Peyer's patch (tissue), 4 donors: Measurements from ENCODE around the gene TPP2. TPM values are rescaled to one million over a fixed set of nuclear protein-coding genes. Genes with fewer than 3 reads are reported as not detected.

Experiments
- DNase-seq, 3 donors: peaks; one replicate each; pipeline ENCODE4 v3.0.0-alpha.2; 2017 to 2019
- H3K27ac ChIP-seq, 4 donors: fragments of 200-600 bp; sonication (generic); one replicate each; pipeline ENCODE4 v1.5.1; 2016 to 2019
- H3K27me3 ChIP-seq, 2 donors: fragments of 200-600 bp; sonication (generic); one replicate each; pipeline ENCODE4 v1.5.1; 2019
- H3K36me3 ChIP-seq, 3 donors: fragments of 200-600 bp; sonication (generic); one replicate each; pipeline ENCODE4 v1.5.1; 2016 to 2019
- H3K4me1 ChIP-seq, 4 donors: fragments of 200-600 bp; sonication (generic); one replicate each; pipeline ENCODE4 v1.5.1; 2016 to 2019
- H3K4me3 ChIP-seq, 4 donors: fragments of 200-600 bp; sonication (generic); 1 replicate in 3 of 4; 2 replicates in 1 of 4; pipeline ENCODE4 v1.5.1; 2016 to 2019; ENCODE audit warnings: mild to moderate bottlenecking in 1 of 4
- H3K9me3 ChIP-seq, 4 donors: fragments of 200-600 bp; sonication (generic); one replicate each; pipeline ENCODE4 v1.5.1; 2016 to 2019; ENCODE audit warnings: mild to moderate bottlenecking in 1 of 4
- CTCF ChIP-seq, 6 experiments: fragments of 450-650 bp in 4 of 6; fragments of 200-600 bp in 2 of 6; sonication (generic) in 1 of 6; IDR thresholded peaks; one replicate each; pipeline ENCODE4 v1.5.1; 2017 to 2019; ENCODE audit warnings: antibody characterized with exemption in 6 of 6, mild to moderate bottlenecking in 3 of 6, moderate library complexity in 1 of 6
- POLR2A ChIP-seq, 2 donors: fragments of 450-650 bp; IDR thresholded peaks; one replicate each; pipeline ENCODE4 v1.5.1; 2017; ENCODE audit warnings: antibody characterized with exemption in 2 of 2, mild to moderate bottlenecking in 2 of 2, moderate library complexity in 2 of 2
- total RNA-seq, 4 donors: library from RNA; depleted of rRNA; stranded (reverse); fragments of >200 nt; gene quantifications; one replicate each; pipeline ENCODE4 v1.1.0, GENCODE V29; 2016

Gene TPP2
- total RNA-seq, 4 donors from 2014 or later = 20.0 to 52.0 (median 28.6) TPM

- H3K36me3 ChIP-seq = no peaks in the 10 kb centered on the region
- no peaks in the 10 kb centered on the region for H3K27me3 ChIP-seq
- no peak for TF ChIP-seq CTCF (IDR thresholded peaks at IDR 0.05)
- no peak for TF ChIP-seq POLR2A (IDR thresholded peaks at IDR 0.05)
- no peak for DNase-seq
- no peak overlapping the region for H3K27ac ChIP-seq
- H3K9me3 ChIP-seq = no peaks in the 10 kb centered on the region
- H3K4me3 ChIP-seq = peak overlapping the region; percentile 82 to 96 (median 88)
- H3K4me1 ChIP-seq = peaks cover 0 to 17% (median 0%) of the 10 kb centered on the region in 4 donors
These were observed 1.3 kb downstream of the TPP2 start for GRCh38 chr13:102598061-102598460.

- Histone ChIP-seq H3K27ac (no peak overlapping the region), H3K4me1 (peaks cover 0 to 16% (median 0%) of the 10 kb centered on the region in 4 donors), H3K9me3 (no peaks in the 10 kb centered on the region), H3K27me3 (no peaks in the 10 kb centered on the region), H3K36me3 (no peaks in the 10 kb centered on the region), H3K4me3 (no peak overlapping the region)
- no peak for DNase-seq
- TF ChIP-seq POLR2A (IDR thresholded peaks at IDR 0.05) = no peak
- TF ChIP-seq CTCF (IDR thresholded peaks at IDR 0.05) = no peak
These were observed 2.7 kb downstream of the TPP2 start for GRCh38 chr13:102599426-102600012.

GRCh38 chr13:102606537-102607309, 9.9 kb downstream of the TPP2 start:
- Histone ChIP-seq H3K4me1 (no peaks in the 10 kb centered on the region), H3K27ac (no peak overlapping the region), H3K9me3 (no peaks in the 10 kb centered on the region), H3K36me3 (peaks cover 0 to 54% (median 0%) of the 10 kb centered on the region in 3 donors), H3K4me3 (no peak overlapping the region), H3K27me3 (no peaks in the 10 kb centered on the region)
- DNase-seq = no peak
- no peak for TF ChIP-seq CTCF (IDR thresholded peaks at IDR 0.05)
- no peak for TF ChIP-seq POLR2A (IDR thresholded peaks at IDR 0.05)

- H3K36me3 ChIP-seq = peaks cover 0 to 58% (median 0%) of the 10 kb centered on the region in 3 donors
- H3K27me3 ChIP-seq = no peaks in the 10 kb centered on the region
- DNase-seq = no peak
- no peak for TF ChIP-seq POLR2A (IDR thresholded peaks at IDR 0.05)
- no peak for TF ChIP-seq CTCF (IDR thresholded peaks at IDR 0.05)
- H3K4me3 ChIP-seq = no peak overlapping the region
- H3K9me3 ChIP-seq = no peaks in the 10 kb centered on the region
- H3K27ac ChIP-seq = no peak overlapping the region
- H3K4me1 ChIP-seq = no peaks in the 10 kb centered on the region
These were observed 12.2 kb downstream of the TPP2 start for GRCh38 chr13:102608974-102609373.

- no peak for DNase-seq
- Histone ChIP-seq H3K4me1 (no peaks in the 10 kb centered on the region), H3K9me3 (no peaks in the 10 kb centered on the region), H3K4me3 (no peak overlapping the region), H3K27me3 (no peaks in the 10 kb centered on the region), H3K27ac (no peak overlapping the region), H3K36me3 (peaks cover 0 to 58% (median 0%) of the 10 kb centered on the region in 3 donors)
- no peak for TF ChIP-seq CTCF (IDR thresholded peaks at IDR 0.05)
These were observed 12.9 kb downstream of the TPP2 start for GRCh38 chr13:102609696-102610095.
